Gastroesophageal sphincter (tissue), 4 donors: Measurements from ENCODE around the gene CPNE7. TPM values are rescaled to one million over a fixed set of nuclear protein-coding genes. Genes with fewer than 3 reads are reported as not detected.
A peak's percentile ranks its signal among the peaks of the same experiment; 100 is the strongest.
"Not testable (repeated sequence)": the region's sequence is repeated elsewhere in the genome, so short reads cannot be mapped to it uniquely, and the experiment has no call there.

Source experiments
- ATAC-seq: fragments of 150-250 bp; one replicate; pipeline ENCODE4 v1.9.1; 2016; ENCODE audit warnings: mild to moderate bottlenecking, moderate library complexity
- H3K27ac ChIP-seq, 4 donors: fragments of 200-600 bp; sonication (generic) in 3 of 4; 1 replicate in 3 of 4; 2 replicates in 1 of 4; pipeline ENCODE4 v1.5.1; 2016 to 2019
- H3K27me3 ChIP-seq: fragments of 200-600 bp; sonication (generic); one replicate; pipeline ENCODE4 v1.5.1; 2019
- H3K36me3 ChIP-seq, 2 donors: fragments of 200-600 bp; sonication (generic); one replicate each; pipeline ENCODE4 v1.5.1; 2019; ENCODE audit warnings: control low read depth in 1 of 2
- H3K4me1 ChIP-seq, 3 donors: fragments of 200-600 bp; sonication (generic); 1 replicate in 2 of 3; 2 replicates in 1 of 3; pipeline ENCODE4 v1.5.1; 2016 to 2019; ENCODE audit warnings: control low read depth in 2 of 3
- H3K4me3 ChIP-seq, 2 donors: fragments of 200-600 bp; sonication (generic); one replicate each; pipeline ENCODE4 v1.5.1; 2019; ENCODE audit warnings: mild to moderate bottlenecking in 1 of 2, moderate library complexity in 1 of 2
- H3K9me3 ChIP-seq, 3 donors: fragments of 200-600 bp; sonication (generic); one replicate each; pipeline ENCODE4 v1.5.1; 2017 to 2019; ENCODE audit warnings: control low read depth in 2 of 3
- EP300 ChIP-seq: sonication (generic); formaldehyde crosslinking; IDR thresholded peaks from one replicate; pipeline ENCODE4 v1.6.1; 2017; ENCODE audit warnings: antibody characterized with exemption, mild to moderate bottlenecking
- POLR2A ChIP-seq, 2 donors: fragments of 450-650 bp; IDR thresholded peaks; one replicate each; pipeline ENCODE4 v1.6.1; 2017; ENCODE audit warnings: antibody characterized with exemption in 2 of 2, mild to moderate bottlenecking in 2 of 2, moderate library complexity in 1 of 2
- POLR2AphosphoS5 ChIP-seq: sonication (generic); formaldehyde crosslinking; IDR thresholded peaks from one replicate; pipeline ENCODE4 v1.6.1; 2017; ENCODE audit warnings: antibody characterized with exemption
- WGBS, 2 donors: methylation state at CpG; one replicate each; pipeline ENCODE4 v1.1.5; 2018; ENCODE audit warnings: low coverage in 1 of 2; 5-methylcytosine and 5-hydroxymethylcytosine counted together
- total RNA-seq, 4 donors: library from RNA; depleted of rRNA; stranded (reverse); fragments of >200 nt; gene quantifications; one replicate each; pipeline ENCODE4 v1.1.0, GENCODE V29; 2016
- TF ChIP-seq, protein P1 (sequence below), 4 experiments: fragments of 200-600 bp in 2 of 4; fragments of 450-650 bp in 2 of 4; sonication (generic) in 1 of 4; IDR thresholded peaks; one replicate each; pipeline ENCODE4 v1.5.1; 2017 to 2019; ENCODE audit warnings: antibody characterized with exemption in 4 of 4, mild to moderate bottlenecking in 2 of 4, moderate library complexity in 2 of 4

The CPNE7 gene
- total RNA-seq, 4 donors from 2014 or later: 0.67 to 1.8 TPM; not detected in 2

DNA sequence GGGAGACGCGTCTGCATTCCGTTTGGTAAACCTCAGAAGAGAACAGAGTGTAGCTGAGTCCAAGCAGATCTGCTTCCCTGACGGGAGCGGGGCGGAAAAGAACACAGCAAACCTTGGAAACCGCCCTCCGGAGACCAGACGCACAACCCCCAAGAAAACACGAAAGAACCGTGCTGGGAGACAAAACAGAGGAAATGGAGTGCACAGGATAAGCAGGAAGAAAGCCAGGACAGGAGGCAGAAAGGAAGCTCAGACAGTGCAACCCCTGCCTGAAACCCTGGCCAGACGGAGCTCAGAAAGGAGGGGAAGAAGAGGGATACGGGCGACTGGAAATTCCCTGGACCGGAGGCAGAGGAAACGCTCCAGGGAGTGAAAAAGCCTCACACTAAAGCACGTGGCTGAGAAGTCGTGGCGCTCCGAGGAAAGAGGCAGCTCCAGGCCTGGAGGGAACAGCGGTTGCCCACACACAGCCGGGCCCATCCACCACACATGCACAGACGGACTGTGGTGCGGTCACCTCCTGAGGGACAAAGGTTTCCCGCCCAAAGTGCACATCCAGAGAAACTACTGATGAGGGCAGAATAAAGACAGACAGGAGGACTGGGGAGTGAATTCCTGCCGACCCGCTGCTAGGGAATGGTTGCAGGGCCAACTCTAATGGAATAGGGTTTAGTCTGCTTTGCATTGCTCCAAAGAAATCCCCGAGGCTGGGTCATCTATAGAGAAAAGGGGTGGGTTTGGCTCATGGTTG is 48.1 kb downstream of the CPNE7 start:
- Histone ChIP-seq H3K36me3 (no peaks in the 10 kb centered on the region), H3K27me3 (peaks cover 64% of the 10 kb centered on the region), H3K27ac (peak overlapping the region in 1 of 4 donors; percentile 19), H3K9me3 (no peaks in the 10 kb centered on the region), H3K4me1 (no peaks in the 10 kb centered on the region), H3K4me3 (no peak overlapping the region)
- no peak for ATAC-seq
- WGBS, 2 donors: 15 to 27% methylated on average over 6 to 27 of the region's 28 CpGs
- TF ChIP-seq, protein P1, sequence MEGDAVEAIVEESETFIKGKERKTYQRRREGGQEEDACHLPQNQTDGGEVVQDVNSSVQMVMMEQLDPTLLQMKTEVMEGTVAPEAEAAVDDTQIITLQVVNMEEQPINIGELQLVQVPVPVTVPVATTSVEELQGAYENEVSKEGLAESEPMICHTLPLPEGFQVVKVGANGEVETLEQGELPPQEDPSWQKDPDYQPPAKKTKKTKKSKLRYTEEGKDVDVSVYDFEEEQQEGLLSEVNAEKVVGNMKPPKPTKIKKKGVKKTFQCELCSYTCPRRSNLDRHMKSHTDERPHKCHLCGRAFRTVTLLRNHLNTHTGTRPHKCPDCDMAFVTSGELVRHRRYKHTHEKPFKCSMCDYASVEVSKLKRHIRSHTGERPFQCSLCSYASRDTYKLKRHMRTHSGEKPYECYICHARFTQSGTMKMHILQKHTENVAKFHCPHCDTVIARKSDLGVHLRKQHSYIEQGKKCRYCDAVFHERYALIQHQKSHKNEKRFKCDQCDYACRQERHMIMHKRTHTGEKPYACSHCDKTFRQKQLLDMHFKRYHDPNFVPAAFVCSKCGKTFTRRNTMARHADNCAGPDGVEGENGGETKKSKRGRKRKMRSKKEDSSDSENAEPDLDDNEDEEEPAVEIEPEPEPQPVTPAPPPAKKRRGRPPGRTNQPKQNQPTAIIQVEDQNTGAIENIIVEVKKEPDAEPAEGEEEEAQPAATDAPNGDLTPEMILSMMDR (IDR thresholded peaks at IDR 0.05): no peak
- TF ChIP-seq POLR2AphosphoS5 (no peak), POLR2A (IDR thresholded peaks at IDR 0.05) (no peak), EP300 (no peak)

DNA sequence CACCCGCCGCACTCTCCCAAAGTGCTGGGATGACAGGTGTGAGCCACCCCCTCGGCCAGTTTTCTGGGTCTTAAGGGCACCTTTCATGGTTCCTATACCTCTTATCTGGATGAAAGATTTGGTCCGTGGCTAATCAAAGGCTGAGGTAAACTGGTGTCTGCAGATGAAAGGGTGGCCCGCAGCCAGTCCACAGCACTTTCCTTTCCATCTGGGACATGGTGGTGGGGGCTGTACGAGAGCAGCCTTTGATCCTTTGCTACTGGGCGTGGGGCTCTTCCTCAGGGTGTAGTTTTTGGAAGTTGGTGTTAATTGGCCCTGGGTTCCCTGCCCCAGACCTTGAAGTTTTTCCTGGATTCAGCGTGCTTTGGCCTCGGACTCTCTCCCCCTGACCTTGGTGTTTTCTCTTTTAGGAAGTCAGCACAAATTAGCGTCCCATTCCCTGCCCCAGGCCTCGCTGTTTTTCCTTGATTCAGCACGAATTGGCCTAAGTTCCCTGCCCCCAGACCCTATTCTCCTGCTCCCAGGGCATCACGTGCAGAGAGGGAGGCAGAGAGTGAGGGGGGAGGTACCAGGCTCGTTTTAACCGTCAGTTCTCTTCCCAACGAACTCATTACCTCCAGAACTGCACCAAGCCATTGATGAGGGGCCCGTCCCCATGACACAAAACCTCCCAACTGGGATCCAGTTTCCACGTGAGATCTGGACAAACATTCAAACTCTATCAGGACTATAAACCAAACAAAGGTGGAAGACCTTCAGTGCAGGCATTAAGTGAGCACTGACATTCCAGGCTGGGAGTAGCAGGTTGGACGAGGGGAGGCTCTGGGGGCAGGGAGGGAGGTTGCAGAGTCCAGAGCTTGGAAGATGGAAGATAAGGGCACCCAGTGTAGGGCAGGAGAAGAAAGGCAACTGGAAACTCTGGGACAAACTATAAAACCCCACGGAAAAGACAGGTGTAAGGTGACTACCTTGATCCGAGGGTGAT is 49.5 kb downstream of the CPNE7 start:
- TF ChIP-seq POLR2AphosphoS5: no peak
- TF ChIP-seq POLR2A (IDR thresholded peaks at IDR 0.05): no peak
- no peak for TF ChIP-seq EP300
- TF ChIP-seq, protein P1 (IDR thresholded peaks at IDR 0.05): no peak
- peaks cover 57% of the 10 kb centered on the region for H3K27me3 ChIP-seq
- no peaks in the 10 kb centered on the region for H3K36me3 ChIP-seq
- ATAC-seq: no peak
- H3K27ac ChIP-seq: no peak overlapping the region
- no peaks in the 10 kb centered on the region for H3K4me1 ChIP-seq
- WGBS, 2 donors: 51 to 74% methylated on average over 5 to 13 of the region's 21 CpGs
- H3K9me3 ChIP-seq: no peaks in the 10 kb centered on the region
- H3K4me3 ChIP-seq: no peak overlapping the region

DNA sequence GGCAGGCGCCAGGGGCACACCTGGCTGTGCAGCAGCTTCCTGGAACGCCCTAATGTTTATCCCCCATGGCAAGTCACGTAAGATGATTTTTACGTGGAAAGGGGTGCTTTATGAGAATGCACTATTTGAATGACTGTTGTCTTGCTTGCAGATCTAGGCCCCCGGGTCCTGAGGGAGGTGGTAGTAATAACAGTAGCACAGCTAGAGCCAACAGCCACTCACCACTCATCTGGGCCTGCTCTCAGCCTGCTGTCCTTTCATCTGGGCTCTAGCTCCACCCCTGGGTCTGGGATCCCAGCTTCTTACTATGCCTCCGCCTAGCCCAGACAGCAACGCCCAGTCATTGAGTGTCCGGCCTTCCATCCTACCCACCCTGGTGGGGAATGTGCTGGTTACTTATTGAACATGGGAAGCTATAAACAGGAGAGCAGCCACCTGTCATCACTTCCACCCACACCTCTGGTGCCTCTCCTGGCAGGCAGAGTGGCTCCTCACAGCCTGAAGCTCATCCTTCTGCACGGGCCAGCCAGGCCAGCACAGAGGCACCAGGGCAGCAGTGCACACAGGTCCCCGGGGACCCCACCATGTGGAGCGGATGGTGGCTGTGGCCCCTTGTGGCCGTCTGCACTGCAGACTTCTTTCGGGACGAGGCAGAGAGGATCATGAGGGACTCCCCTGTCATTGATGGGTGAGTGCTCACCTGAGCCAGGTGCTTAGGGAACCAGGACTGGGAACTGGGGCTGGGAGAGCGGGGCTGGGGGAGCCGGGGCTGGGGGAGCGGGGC is 54.5 kb downstream of the CPNE7 start:
- Histone ChIP-seq H3K27ac (no peak overlapping the region), H3K4me3 (no peak overlapping the region), H3K27me3 (peaks cover 45% of the 10 kb centered on the region), H3K9me3 (no peaks in the 10 kb centered on the region), H3K36me3 (no peaks in the 10 kb centered on the region), H3K4me1 (no peaks in the 10 kb centered on the region)
- no peak for ATAC-seq
- 80 to 100% methylated on average over 1 to 4 of the region's 17 CpGs for WGBS, 2 donors
- TF ChIP-seq EP300: no peak
- TF ChIP-seq POLR2AphosphoS5: no peak
- TF ChIP-seq, protein P1 (IDR thresholded peaks at IDR 0.05): no peak

DNA sequence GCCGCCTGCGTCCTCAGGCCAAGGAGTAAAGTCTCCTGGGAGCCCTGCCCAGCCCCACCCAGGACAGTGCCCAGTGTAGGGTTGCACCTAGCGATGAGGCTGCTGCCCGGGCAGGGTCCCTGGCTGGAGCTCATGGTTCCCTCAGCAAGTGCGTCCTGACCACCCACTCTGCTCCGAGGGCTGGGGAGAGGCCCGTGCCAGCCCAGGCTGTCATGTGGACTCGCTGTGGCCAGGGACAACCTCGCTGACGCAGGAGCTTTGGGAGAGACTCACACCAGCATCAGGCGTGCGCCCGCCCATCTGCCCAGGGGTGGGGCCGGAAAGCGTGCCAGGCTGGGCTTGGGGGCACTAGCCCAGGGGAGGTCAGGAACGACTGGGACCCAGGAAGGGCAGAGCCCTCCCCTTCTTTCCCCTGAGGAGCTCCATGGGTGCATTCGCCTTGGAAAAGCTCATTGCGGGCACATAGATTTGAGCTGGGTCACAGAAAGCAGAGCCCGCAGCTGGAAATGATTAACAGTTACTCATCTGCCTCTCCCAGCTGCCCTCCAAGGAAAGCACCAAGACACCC is 57.6 kb downstream of the CPNE7 start:
- 60% methylated on average over 2 of the region's 19 CpGs; no CpG with 5 or more reads in 1 of the 2 donors for WGBS, 2 donors
- peaks cover 39% of the 10 kb centered on the region for H3K27me3 ChIP-seq
- no peaks in the 10 kb centered on the region for H3K36me3 ChIP-seq
- no peaks in the 10 kb centered on the region for H3K4me1 ChIP-seq
- H3K9me3 ChIP-seq: no peaks in the 10 kb centered on the region
- no peak overlapping the region for H3K27ac ChIP-seq
- TF ChIP-seq POLR2AphosphoS5 (no peak), EP300 (no peak), POLR2A (IDR thresholded peaks at IDR 0.05) (no peak)
- TF ChIP-seq, protein P1 (IDR thresholded peaks at IDR 0.05): no peak
- ATAC-seq: no peak
- no peak overlapping the region for H3K4me3 ChIP-seq

DNA sequence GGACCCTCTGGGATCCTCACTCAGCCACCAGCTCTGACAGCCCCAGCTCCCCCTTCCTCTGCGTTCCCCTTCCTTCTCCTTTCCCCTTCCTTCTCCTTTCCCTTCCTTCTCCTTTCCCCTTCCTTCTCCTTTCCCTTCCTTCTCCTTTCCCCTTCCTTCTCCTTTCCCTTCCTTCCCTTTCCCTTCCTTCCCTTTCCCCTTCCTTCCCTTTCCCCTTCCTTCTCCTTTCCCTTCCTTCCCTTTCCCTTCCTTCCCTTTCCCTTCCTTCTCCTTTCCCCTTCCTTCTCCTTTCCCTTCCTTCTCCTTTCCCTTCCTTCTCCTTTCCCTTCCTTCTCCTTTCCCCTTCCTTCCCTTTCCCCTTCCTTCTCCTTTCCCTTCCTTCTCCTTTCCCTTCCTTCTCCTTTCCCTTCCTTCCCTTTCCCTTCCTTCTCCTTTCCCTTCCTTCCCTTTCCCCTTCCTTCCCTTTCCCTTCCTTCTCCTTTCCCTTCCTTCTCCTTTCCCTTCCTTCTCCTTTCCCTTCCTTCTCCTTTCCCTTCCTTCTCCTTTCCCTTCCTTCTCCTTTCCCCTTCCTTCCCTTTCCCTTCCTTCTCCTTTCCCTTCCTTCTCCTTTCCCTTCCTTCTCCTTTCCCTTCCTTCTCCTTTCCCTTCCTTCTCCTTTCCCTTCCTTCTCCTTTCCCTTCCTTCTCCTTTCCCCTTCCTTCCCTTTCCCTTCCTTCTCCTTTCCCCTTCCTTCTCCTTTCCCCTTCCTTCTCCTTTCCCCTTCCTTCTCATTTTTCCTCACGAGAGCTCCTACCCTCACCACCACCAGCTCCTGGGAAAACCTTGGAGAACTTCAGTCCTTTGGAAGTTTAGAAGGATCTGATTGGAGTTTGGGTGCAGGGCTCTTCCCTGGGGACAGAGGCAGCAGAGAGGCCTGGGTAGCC is 59.2 kb downstream of the CPNE7 start:
- not testable (repeated sequence) for H3K9me3 ChIP-seq, H3K4me1 ChIP-seq, H3K36me3 ChIP-seq, H3K27ac ChIP-seq, H3K4me3 ChIP-seq, ATAC-seq
- WGBS, 2 donors: 44% methylated on average over 1 of the region's 2 CpGs; no CpG with 5 or more reads in 1 of the 2 donors
- H3K27me3 ChIP-seq: peaks cover 35% of the 10 kb centered on the region
